GM18858 (cell line): ENCODE data around the gene ZCCHC4.
"Not testable (repeated sequence)": the region's sequence is repeated elsewhere in the genome, so short reads cannot be mapped to it uniquely, and the experiment has no call there.

Source experiments
- ATAC-seq: cut with Tn5 transposase; IDR thresholded peaks from one replicate; pipeline ENCODE4 v1.9.1; 2021; ENCODE audit not compliant: unreplicated experiment

Gene ZCCHC4

DNA sequence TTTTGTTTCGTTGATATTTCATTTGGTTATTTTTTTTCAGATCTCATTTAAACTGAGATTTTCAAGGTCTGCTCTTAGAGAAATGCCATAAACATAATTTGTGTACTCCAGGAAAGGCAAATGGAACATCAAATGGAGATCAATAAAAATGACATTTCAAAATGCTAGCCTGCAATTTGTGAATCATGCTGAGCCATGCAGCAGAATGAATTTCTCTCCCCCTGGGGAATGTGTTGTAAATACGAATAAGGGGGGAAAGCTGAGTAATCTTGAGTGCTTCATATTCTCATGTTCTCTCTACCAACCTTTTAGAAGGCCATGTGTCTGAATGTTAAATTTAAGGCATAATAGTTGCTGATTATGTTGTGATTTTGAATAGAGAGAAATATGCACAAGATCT lies 7.8 kb downstream of the ZCCHC4 start:
- no peak for ATAC-seq

DNA sequence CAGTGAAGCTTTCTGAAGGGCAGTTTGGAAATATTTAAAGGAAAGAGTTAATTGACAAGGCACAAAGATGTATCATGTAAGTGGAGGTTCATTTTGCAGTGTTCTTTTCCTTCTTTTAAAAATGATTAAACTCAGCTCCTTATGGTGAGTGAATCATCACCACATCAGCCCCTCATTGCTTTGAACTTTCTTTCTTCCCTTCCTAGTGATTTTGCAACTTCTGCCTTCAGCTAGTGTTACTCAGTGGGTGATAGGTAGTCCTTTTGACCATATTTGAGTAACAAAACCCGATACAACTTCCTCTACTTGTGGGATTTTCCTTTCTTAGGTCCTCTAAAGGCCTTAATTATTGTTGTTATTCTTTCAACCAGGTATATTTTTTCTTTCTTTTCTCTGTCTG lies 8.2 kb downstream of the ZCCHC4 start:
- ATAC-seq = no peak

DNA sequence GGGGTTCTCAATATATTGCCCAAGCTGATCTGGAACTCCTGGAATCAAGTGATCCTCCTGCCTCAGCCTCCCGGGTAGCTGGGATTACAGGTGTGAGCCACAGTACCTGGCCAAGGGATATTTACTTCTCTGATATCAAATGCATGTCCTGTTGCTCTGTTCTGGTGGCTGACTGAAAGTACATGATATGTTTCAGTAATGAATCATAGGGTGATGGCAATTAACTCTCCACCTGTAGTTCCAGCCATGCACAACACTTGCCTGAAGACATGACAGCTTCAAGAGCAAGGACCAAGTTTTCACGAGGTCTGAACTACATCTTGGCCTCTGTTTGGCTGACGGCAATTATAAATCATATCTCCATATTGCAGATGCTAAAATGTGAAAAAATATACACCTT lies 9.1 kb downstream of the ZCCHC4 start:
- no peak for ATAC-seq

DNA sequence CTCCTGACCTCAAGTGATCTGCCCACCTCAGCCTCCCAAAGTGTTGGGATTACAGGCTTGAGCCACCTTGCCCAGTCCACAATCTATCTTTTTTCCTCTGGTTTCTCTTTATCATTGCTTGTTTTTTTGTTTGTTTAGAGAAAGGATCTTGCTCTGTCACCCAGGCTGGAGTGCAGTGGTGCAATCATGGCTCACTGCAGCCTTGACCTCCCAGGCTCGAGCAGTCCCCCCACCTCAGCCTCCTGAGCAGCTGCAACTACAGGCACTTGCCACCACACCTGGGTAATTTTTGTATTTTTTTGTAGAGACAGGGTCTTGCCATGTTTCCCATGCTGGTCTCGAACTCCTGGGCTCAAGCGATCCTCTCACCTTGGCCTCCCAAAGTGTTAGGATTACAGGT lies 15.9 kb downstream of the ZCCHC4 start:
- not testable (repeated sequence) for ATAC-seq

DNA sequence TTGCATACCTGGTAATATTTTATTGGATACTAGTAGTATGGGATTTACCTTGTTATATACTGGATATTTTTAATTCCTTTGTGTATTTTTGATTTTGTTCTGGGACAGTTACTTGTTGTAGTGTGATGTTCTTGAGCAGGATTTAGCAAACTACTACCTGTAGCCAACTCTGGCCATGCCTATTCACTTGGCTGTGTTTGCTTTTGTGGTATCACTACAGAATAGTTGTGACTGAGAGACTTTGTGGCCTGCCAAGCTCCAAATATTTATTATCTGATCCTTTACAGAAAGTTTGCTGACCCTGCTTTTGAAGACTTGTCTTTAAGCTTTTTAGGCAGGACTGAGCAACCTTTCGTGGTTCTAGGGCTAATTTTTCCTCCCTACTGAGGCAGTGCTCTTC lies 17.8 kb downstream of the ZCCHC4 start:
- no peak for ATAC-seq

DNA sequence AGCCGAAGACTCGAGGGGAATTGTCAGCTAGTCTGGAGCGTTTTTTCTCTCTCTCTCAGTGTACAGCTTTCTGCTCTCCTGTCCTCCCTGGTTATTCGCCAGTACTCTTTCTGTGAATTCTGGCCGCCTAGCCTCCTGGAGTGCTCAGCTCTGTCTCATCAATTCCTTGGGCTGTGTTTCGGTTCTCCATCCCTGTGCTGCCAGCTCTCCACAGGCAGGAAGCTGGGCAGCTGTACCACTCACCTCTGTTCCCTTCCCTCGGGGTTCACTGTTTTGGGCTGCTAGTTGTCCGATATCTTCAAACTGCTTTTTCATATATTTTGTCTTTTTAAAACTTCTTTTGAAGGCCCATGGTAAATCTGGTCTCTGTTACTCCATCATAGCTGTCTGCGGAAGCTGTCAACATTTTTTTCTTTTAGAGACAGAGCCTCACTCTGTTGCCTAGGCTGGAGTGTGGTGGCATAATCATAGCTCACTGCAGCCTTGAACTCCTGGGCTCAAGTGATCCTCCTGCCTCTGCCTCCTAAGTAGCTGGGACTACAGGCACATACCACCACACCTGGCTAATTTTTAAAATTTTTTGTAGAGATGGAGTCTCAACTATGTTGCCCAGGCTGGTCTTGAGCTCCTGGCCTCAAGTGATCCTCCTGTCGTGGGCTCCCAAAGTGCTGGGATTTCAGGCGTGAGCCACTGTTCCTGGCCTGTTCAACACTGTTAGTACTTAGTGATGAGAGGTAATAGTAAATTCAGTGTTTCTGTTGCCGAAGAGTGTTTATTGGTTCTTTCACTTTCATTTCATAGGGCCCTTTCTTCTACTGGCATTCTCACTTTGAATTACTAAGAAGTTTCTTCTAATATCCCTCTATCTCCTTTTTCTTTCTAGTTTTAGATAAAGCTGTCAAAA lies 18.6 kb downstream of the ZCCHC4 start:
- peak; percentile 77 for ATAC-seq

DNA sequence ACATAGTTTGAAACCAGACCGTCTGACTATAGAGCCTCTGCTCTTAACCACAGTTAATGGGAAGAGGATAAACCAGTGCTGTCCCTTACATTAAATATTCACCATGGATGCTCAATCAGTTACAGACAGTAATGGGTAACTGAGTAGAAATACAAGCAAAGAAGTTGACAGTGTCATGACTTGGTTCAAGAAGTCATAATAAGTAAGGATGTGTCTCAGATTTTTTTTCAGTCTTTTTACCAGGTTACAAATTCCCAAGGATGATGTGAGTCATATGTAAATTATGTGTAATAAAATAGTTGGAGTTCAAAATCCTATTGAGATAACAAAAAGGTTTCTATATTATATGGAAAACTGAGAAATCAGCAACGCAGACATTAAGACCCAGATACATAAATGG lies 31.1 kb downstream of the ZCCHC4 start:
- no peak for ATAC-seq

DNA sequence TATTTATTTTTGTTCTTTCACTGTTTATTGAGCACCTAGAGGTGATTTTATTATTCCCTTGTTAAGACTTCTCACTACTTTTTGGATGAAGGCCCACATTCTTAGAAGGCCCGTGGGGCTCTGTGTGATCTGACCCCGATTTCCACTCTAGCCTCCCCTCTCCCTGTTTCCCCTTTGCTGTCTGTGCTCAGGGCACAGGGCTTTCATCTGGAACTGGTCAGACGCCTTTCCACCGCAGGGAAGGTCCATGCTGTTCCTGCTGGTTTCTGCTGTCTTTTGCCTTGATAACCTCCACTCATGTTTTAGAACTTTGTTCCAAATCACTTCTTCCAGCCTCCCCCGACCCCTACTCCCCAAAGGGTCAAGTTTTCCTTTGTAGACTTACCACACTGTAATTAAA lies 33.2 kb downstream of the ZCCHC4 start:
- no peak for ATAC-seq

DNA sequence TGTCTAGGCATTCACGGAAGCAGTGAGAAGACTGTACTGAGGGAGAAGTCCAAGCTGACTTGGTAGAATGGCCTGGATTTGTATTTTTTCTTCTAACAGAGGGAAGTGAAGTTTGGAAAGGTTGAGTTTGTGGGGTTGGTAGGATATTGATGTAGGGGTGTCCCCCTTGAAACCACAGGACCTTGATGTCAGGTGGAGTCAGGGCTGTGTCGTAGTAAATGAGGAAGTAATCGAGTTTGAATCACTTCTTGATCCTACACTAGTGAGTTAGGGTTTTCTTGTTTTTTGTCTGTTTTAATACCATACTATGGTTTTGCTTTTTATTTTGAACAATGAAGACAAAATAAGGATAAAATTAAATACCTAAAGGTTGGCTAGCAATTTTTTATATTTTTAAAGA lies 34.3 kb downstream of the ZCCHC4 start:
- peak; percentile 82 for ATAC-seq

DNA sequence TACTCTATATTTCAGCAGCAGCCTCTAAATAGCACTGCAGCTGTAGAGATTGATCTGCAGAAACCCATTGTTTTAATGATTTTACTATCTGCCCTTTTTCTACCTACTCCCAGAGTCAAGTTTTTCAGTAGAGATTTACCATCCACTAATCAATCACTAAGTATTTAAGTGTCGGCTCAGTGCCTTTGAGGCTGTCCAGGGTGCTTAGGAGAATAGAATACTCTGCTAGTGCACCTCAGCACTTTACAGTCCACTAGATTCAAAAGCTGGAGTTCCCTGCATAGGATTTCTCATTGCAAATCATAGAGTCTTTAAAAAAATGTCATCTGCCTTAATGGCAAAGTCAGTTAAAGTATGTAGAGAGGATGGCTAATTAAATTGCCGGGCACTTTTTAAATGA lies 34.9 kb downstream of the ZCCHC4 start:
- ATAC-seq = no peak

DNA sequence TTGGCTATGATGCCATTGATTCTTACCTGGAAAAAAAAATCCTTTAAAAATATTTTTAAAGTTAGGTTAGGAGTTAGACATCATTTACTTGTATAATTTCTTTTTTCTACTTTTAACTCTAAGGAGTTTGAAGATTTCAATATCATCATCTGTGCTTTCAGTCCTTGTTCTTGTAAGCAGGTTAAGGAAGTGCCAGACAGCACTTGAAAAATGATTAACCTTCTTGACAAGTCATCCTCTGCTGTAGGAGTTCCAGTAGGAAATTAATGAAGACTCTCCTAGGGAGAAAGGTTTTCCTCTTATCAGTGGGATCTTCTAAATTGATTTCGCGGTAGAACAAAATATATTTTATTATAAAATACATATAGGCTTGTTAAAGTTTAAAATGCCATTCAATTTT lies 35.4 kb downstream of the ZCCHC4 start:
- ATAC-seq = no peak

DNA sequence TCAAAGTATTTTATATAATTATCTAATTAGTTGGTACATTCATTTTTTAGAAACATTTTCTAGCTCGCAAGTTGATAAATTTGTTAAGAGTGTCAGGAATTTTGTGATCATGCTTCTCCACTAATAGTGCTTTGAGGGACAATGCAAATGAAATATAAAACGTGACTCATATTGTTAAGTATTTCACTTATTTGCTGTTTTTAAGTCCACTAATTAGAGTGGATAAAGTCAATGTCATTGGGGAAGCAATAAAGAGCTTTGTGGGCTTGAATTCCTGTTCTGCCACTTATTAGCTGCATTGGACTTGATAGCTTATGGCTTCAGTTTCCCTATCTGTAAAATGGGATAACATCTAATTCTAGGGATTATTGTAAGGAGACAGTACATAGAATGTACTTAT lies 38.0 kb downstream of the ZCCHC4 start:
- ATAC-seq = no peak

DNA sequence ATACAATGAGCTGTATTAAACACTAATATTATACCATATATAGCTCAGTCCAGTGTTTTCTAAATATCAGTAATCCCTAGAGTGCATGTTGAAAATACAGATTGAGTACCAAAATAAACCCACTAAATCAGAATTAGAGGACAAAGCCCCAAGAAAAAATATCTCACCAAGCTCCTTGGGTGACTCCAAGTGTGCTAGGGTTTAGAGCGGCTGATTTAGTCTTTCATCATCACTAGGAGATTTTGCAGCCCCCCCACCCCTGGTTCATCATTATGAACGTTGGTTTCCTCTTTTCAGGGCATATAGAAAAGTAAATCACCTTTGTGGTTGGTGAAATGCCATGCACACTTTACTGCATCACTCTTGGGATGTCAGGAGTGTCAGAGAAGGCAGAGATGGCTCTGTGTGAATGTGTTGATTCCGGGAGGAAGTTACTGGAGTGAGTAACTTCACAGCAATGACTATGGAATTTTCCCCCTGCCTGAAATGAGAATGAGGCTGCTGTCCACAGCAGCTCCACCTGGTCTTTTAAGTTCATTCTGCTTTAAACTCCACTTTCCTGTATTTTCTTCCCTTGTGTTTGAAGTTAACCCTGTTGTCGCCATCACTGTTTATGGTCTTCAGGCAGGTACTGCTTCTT lies 39.3 kb downstream of the ZCCHC4 start:
- ATAC-seq = no peak

DNA sequence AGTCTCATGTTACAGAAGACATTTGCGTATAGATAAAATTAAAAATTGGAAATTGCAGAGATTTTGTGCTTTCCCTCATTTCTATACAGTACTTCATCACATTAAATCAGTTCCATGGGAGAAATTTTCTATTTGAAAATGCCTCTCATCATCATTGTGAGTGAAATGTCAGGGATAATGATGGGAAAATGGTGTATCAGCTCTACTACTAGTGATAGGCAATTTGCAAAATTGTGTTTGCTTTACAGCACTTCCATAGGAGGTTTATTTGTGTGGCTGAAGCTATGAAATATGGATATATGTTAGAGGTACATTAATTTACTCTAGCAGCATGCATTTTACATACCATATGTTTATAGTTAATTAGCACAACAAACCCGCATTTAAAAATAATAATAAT lies 43.5 kb downstream of the ZCCHC4 start:
- no peak for ATAC-seq

DNA sequence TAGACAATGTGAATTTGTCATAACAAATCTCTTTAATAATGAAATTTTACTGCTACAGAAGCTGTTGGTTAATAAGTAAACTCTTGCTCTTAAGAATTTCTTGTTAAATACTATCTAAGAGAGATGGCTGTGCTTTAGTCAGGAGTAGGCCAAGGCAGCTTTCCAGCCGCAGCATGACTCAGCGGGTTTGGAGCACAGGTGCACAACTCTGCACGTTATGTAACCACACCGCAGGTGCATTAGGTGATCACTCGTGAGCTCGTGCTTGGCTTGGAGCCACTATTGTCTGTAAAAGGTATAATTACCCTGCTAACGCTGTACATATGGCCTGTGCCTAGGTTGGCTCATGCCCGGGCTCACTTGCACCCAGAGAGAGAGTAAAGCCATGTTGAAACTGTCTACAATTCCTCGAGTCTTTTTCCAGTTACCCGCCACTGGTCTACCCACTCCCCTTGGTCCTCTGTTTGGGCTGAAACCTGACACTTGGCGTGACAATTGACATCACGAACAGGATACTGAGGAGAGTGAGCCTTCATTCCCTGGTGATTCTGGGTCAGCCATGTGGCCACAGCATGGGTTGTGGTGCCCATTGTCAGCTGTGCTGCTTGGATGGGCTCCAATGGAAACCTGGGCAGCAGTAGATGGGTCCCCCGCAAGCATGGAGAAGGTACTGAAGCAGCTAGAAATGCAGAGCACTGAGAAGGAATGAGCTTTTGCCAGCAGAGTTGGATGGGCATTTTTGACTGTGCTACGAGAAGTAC lies 46.1 kb downstream of the ZCCHC4 start:
- ATAC-seq = no peak

DNA sequence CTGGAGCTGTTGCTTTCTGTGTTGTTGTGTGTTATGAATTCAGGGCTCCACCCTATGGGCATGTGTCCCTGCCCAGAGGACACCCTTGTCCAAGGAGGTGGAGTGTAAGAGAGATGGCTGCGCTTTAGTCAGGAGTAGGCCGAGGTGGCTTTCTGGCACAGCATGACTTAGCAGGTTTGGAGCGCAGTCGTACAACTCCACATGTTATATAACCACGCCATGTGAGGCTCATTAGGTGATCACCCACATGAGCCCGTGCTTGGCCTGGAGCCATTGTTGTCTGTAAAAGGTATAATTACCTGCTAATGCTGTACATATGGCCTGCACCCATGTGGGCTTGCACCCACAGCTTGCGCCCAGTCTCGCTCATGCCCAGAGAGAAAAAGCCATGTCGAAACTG lies 48.7 kb downstream of the ZCCHC4 start:
- no peak for ATAC-seq

DNA sequence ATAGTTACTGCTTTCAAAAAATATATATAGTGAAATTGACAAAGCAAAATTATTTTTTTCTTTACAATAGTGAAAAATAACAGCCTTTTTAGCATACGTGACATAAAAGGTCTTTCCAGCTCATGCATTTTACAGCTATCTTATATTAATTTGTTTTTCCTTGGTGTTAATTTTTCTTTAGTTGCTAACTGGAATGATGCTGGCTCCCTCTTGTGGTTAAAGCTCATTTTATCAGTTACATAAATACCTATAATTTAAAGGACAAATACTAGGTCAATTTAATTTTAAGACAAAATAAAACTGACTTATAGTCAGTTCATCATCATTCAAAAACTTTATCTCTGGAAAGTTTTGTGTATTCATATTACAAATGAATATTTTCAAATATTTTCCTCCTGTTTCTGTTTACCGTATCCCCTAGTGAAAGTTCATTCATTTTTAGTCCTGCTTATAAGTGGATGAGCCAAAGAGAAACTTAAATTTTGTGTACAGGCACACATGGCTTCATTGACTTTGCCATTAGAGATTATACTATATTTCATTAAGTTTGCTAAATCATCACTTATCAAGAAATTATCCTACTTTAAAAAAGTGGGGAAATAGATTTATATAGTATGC lies 54.5 kb downstream of the ZCCHC4 start:
- ATAC-seq = no peak

DNA sequence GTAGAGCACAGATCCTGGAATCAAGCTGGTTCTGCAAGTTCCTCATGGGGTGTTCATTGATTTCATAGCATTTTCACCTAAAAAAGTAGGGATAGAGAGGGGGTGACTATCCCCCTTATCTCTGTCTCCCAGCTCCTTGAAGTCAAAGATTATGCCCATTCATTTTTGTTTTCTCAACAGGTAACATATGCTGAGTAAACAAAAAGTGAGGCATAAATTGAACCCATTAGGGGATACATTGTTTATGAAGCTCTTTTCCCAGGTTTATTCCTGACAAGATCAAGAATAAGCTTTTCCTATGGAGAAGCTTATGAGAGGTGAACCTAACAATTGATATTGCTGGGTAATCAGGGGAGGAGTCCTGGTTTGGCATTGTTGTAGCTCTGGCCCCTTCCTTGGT lies 55.3 kb downstream of the ZCCHC4 start:
- ATAC-seq = no peak

DNA sequence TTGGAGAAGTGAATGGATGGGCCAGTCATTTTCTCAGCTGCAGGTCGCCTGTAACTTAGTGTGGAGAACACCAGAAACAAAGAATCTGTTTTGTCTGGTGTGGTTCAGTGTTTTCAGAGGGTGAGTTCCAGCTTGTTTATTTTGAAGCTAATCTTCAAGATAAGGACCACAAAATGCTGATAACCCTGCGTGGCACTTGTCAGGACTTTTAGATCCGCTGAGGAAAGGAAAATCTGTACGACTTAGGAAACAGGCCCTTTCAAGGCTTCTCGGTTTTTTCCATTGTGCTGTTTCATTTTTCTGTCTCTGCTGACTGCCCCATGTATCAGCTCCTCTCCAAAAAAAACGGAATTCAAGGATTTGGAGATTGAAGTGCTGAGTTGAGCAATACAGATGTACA lies 55.7 kb downstream of the ZCCHC4 start:
- no peak for ATAC-seq

DNA sequence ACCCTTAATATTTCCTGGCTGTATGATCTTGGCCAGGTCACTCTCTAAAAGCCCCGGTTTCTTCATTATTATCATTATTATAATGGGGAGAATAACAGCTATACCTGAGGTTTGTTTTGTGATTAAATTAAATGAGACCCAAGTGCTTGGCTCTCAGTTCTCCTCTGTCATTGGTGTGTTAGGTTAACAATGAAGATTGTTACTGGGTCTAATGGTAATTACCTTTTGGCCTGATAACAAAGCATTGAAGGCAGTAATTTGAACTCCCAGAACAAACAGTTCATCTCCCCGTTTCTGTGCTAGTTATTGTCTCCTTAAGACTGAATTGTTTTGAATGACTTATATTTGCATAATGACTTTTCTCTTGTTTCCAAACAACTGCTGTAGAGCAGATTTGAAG lies 57.7 kb downstream of the ZCCHC4 start:
- ATAC-seq = no peak

DNA sequence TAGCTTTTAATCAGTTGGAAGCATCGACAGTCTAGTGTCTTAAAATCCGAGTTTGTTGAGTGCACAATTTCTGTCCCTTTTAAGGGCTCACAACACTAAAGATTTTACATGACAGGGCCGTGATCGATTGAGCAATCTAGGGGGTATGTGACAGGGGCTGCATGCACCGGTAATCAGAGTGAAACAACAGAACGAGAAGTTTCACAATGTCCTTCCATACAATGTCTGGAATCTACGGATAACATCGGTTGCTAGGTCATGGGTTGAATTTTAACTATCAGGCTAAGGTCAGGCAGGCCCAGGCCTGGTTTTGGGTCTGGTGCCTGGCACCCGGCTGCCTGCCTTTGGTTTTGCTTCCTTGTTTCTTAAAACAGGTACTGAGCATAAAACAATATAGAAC lies 60.0 kb downstream of the ZCCHC4 start:
- ATAC-seq = not testable (repeated sequence)
